OCI-LY3 (cell line): ENCODE results near the gene TNKS2.

Experiments
- EZH2phosphoT487 ChIP-seq: fragments of 200-600 bp; shearing (Covaris generic); IDR thresholded peaks from 2 replicates; pipeline ENCODE4 v1.6.1; 2018; ENCODE audit warnings: antibody characterized with exemption, mixed run types, low read depth
- TF ChIP-seq, protein P1 (sequence below): fragments of 200-600, 300-600 bp; sonication (generic); IDR thresholded peaks from 2 replicates; pipeline ENCODE4 v1.5.1; 2014; ENCODE audit warnings: antibody characterized with exemption, low read length, low read depth

DNA sequence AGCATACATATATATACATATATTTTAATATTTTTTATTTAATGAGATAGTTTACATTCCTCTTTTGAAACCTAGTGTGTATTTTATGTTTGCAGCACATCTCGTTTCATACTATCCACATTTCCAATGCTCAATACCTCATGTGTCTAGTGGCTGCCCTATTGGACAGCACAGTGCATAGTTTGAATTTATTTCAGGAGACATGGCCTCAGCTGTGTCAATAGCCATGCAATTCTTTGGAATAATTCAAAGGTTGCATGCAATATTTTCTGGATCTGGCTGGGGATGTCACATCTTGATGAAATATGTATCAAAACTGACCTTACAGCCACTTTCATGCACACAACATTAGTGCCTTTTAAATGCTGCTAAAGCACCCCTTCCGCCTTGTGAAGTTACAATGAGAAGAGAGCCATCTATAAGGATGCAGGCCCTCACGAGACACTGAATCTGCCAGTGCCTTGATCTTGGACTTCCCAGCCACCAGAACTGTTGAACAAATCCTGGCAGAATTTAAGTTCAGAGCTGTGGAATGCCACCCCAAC lies 98.1 kb downstream of the TNKS2 start:
- TF ChIP-seq, protein P1, sequence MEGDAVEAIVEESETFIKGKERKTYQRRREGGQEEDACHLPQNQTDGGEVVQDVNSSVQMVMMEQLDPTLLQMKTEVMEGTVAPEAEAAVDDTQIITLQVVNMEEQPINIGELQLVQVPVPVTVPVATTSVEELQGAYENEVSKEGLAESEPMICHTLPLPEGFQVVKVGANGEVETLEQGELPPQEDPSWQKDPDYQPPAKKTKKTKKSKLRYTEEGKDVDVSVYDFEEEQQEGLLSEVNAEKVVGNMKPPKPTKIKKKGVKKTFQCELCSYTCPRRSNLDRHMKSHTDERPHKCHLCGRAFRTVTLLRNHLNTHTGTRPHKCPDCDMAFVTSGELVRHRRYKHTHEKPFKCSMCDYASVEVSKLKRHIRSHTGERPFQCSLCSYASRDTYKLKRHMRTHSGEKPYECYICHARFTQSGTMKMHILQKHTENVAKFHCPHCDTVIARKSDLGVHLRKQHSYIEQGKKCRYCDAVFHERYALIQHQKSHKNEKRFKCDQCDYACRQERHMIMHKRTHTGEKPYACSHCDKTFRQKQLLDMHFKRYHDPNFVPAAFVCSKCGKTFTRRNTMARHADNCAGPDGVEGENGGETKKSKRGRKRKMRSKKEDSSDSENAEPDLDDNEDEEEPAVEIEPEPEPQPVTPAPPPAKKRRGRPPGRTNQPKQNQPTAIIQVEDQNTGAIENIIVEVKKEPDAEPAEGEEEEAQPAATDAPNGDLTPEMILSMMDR: no peak
- no peak for TF ChIP-seq EZH2phosphoT487
